Measurements from ENCODE around the gene TET2.

The TET2 gene

GRCh38 chr4:105140684-105141490 lies 5.8 kb upstream of the TET2 start:
- DNase-seq (ENCODE audit: low read depth): no peak

GRCh38 chr4:105145156-105145902 lies 1.3 kb upstream of the TET2 start:
- DNase-seq (ENCODE audit: low read depth): no peak

GRCh38 chr4:105145903-105146275 lies 787 bp upstream of the TET2 start:
- no peak for DNase-seq (ENCODE audit: low read depth)

GRCh38 chr4:105147016-105147552 lies 408 bp downstream of the TET2 start:
- no peak for DNase-seq (ENCODE audit: low read depth)

- no peak for DNase-seq (ENCODE audit: low read depth)
Measured at GRCh38 chr4:105147553-105148161, 981 bp downstream of the TET2 start.

GRCh38 chr4:105148356-105148755 lies 1.7 kb downstream of the TET2 start:
- no peak for DNase-seq (ENCODE audit: low read depth)

GRCh38 chr4:105148776-105149175 lies 2.1 kb downstream of the TET2 start:
- DNase-seq (ENCODE audit: low read depth): no peak

GRCh38 chr4:105149771-105150170 lies 3.1 kb downstream of the TET2 start:
- no peak for DNase-seq (ENCODE audit: low read depth)

- DNase-seq (ENCODE audit: low read depth): no peak
Measured at GRCh38 chr4:105150503-105150902, 3.8 kb downstream of the TET2 start.

GRCh38 chr4:105153749-105154148 lies 7.1 kb downstream of the TET2 start:
- no peak for DNase-seq (ENCODE audit: low read depth)

GRCh38 chr4:105154576-105154975 lies 7.9 kb downstream of the TET2 start:
- DNase-seq (ENCODE audit: low read depth): no peak

- DNase-seq (ENCODE audit: low read depth): no peak
Measured at GRCh38 chr4:105155426-105155825, 8.8 kb downstream of the TET2 start.

- DNase-seq (ENCODE audit: low read depth): no peak
Measured at GRCh38 chr4:105158837-105159236, 12.2 kb downstream of the TET2 start.

GRCh38 chr4:105162123-105162796 lies 15.6 kb downstream of the TET2 start:
- no peak for DNase-seq (ENCODE audit: low read depth)

- DNase-seq (ENCODE audit: low read depth): no peak
Measured at GRCh38 chr4:105164548-105164947, 17.9 kb downstream of the TET2 start.

GRCh38 chr4:105166066-105166465 lies 19.4 kb downstream of the TET2 start:
- DNase-seq (ENCODE audit: low read depth): no peak

- DNase-seq (ENCODE audit: low read depth): no peak
Measured at GRCh38 chr4:105170711-105171110, 24.0 kb downstream of the TET2 start.

GRCh38 chr4:105171912-105172311 lies 25.2 kb downstream of the TET2 start:
- no peak for DNase-seq (ENCODE audit: low read depth)

- DNase-seq (ENCODE audit: low read depth): no peak
Measured at GRCh38 chr4:105174098-105174497, 27.4 kb downstream of the TET2 start.

GRCh38 chr4:105179539-105180401 lies 33.1 kb downstream of the TET2 start:
- DNase-seq (ENCODE audit: low read depth): no peak

GRCh38 chr4:105181259-105181658 lies 34.6 kb downstream of the TET2 start:
- no peak for DNase-seq (ENCODE audit: low read depth)

Measured in CMK (cell line).